Right forelimb (tissue), 1 donor: ENCODE results near the gene PAEP.

Experiments
- DNase-seq: peaks from one replicate; pipeline ENCODE4 v3.0.0-alpha.2; 2018

PAEP gene

GRCh38 chr9:135551031-135551430, 10.5 kb upstream of the PAEP start:
- DNase-seq, result no peak

GRCh38 chr9:135551456-135551855, 10.1 kb upstream of the PAEP start:
- DNase-seq, result no peak

DNA sequence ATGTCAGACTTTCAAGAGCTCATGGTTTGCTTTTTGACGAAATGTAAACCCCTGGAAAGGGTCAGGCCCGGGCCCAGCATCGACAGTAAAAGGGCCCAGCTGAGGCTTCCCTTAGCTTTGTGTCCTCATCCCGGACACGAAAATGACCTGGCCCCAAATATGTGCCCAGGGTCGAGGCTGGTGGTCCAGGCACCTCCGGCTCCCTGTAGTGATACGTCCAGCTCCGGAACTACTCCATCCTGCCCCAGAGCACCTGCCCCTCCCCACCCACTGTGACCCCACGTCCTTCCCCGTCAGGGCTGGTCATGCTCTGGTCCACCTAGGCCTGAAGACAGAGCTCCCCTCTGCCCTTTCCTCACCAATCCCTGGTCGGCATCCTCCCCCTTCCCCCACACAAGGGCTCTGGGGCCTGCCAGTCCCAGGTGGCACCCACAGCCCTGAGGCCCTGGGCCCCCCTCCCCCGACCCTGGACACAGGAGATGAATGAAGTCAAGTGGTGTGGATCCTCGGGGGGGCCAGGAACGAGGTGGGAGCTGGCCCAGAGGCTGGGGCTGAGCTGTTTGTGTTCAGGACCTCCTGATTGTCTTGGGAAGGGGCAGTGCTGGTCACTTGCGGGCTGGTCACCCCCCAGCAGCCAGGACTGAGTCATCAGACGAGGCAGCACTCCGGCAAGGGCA, 9.4 kb upstream of the PAEP start:
- no peak for DNase-seq

- DNase-seq, result no peak
These were observed 8.8 kb upstream of the PAEP start for GRCh38 chr9:135552698-135553171.

DNA sequence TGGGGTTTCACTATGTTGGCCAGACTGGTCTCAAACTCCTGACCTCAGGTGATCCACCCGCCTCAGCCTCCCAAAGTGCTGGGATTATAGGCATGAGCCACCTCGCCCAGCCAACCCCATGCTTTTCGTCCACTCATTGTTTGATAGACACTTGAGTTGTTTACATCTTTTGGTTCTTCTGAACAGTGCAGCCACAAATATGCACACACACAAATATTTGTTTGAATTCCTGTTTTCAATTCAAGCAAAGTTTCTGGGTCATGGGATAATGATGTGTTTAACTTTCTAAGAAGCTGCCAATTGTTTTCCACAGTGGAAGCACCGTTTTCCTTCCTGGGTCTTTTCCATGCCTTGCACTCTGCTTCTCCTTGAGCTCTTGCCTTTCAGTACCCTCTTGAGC, 6.8 kb upstream of the PAEP start:
- no peak for DNase-seq

- DNase-seq, result no peak
These were observed 6.4 kb upstream of the PAEP start for GRCh38 chr9:135555203-135555602.

- no peak for DNase-seq
These were observed 5.6 kb upstream of the PAEP start for GRCh38 chr9:135555910-135556309.

GRCh38 chr9:135559606-135560005, 1.9 kb upstream of the PAEP start:
- DNase-seq, result no peak

GRCh38 chr9:135562235-135562745, 734 bp downstream of the PAEP start:
- DNase-seq, result no peak

- DNase-seq, result no peak
These were observed 1.5 kb downstream of the PAEP start for GRCh38 chr9:135563039-135563476.

DNA sequence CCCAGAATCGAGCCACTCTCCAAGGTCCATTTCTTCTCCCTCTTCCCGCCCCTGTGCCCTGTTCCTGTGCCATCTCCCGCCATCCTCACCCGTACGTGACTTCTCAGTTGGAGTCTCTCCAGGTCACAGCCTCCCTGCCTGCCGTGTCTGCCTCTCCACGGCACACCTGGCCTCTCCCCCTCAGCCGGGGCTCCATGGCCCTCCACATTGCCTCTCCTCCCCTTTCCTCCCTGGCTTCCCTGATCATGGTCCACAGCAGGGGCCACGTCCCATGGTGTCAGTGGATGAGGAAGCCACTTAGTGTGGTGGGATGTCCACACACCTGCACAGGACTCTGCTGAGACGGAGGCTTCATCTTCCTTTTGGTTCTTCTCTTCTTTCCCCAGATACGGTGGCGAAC, 2.3 kb downstream of the PAEP start:
- no peak for DNase-seq

- DNase-seq, result no peak
These were observed 3.6 kb downstream of the PAEP start for GRCh38 chr9:135565141-135565628.

- no peak for DNase-seq
These were observed 4.1 kb downstream of the PAEP start for GRCh38 chr9:135565636-135566035.

- DNase-seq, result no peak
These were observed 5.0 kb downstream of the PAEP start for GRCh38 chr9:135566552-135566951.

- DNase-seq, result no peak
These were observed 5.8 kb downstream of the PAEP start for GRCh38 chr9:135567311-135567710.

DNA sequence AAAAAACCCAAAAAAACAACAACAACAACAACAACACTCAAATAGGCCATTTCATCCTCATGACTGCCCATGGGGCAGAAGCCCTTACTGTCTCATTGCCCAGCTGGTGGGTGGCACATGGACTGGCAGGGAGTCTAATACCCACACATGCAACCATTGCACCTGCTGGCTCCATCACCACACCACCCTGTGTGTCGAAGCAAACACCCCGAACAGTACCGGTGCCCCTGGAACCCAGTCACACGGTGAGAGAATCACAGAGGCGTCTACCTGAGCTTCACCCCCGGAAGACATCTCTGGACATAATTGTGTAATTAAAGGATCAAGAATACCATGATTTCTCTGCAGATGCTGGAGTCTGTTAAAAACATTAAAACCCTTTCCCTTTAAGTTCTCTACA, 6.5 kb downstream of the PAEP start:
- no peak for DNase-seq

GRCh38 chr9:135570456-135570855, 8.9 kb downstream of the PAEP start:
- DNase-seq, result no peak

- DNase-seq, result no peak
These were observed 10.7 kb downstream of the PAEP start for GRCh38 chr9:135572233-135572632.

GRCh38 chr9:135573124-135573523, 11.6 kb downstream of the PAEP start:
- no peak for DNase-seq

- DNase-seq, result no peak
These were observed 12.8 kb downstream of the PAEP start for GRCh38 chr9:135574331-135574730.

DNA sequence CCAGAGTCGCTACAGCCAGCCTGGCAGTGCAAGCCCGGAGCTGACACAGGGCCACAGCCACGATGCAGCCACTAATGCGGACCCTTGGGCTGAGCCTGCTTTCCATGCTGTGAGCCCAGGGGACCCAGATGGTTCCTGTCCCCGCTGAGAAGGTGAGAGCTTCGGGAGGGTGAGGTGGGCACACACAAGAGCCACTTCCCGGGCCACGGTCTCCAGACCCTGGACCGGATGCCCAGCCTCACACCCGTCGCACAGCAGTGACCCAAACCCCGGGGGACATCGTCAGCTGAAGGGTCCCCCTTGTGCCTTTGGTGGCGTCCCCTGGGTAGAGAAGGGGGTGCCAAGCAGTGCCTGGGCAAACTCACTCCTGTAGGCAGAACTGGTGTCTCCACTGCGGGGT, 13.4 kb downstream of the PAEP start:
- DNase-seq, result no peak

DNA sequence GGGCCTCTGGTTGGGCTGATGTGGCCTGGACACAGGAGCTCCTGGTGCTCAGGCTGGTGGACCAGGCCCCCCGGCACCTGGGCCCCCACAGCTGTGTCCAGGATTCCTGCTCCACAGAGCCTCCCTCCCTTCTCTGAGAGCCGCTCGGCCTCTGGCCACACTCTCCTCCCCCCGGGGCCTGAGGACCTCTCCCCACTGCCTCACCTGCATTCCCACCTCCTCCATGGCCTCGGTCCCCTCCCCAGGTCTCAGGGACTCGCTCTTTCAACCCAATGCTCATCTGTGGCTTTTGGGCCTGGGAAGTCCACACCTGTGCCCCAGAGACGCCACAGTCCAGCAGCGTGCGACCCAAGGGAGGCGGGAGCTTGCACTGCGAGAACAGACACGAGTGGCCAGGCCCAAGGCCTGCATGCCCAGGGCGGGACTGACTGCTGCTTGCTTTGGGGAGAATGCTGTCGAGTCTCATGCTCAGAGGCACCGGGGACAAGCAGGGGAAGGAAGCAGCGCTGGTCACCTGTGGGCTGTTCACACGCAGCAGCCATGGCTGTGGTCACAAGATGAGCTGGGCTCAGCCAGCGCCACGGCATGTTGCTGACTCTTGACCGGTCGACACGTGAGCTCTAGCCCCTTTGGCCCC, 14.6 kb downstream of the PAEP start:
- no peak for DNase-seq

DNA sequence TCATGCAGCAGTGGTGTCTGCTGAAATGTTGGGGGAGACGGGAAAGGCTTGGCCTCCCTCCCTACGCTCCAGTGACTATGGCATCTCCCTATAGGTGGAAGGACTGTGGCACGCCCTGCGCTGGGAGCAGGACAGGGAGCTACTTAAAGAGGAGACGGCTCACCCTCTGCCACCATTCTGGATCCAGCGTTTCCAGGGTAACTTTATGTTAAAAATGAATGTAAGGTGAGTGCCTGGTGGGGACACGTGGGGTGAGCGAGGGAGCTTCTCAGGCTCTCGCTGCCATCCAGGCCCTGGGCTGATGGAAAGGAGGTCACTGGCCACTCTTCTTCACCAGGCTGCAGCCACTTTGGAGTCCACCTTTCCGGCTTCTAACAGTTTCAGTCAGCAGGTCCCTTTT, 15.7 kb downstream of the PAEP start:
- no peak for DNase-seq

DNA sequence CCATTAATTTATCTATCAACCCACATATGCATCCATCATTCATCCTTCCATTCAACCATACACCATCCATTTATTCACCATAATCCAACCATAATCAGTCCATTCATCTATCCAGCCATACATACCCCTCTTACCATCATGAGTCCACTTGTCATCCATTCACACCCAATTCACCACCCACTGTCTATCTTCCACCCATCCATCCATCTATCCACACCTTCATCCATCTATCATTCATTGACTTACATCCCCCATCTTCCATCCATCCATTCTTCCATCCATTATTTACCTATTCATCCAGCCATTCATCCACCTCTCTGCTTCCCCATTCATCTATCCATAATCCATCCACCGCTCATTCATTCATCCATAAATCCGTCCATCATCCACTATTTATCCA, 17.8 kb downstream of the PAEP start:
- DNase-seq, result no peak
